ENCODE data around the gene TLK1. TPM values are rescaled to one million over a fixed set of nuclear protein-coding genes. Genes with fewer than 3 reads are reported as not detected.

Gene TLK1
- total RNA-seq, 6 experiments from 2014 or later = 18.4 to 40.2 (median 29.0) TPM

GRCh38 chr2:171160956-171161740 lies 455 bp upstream of the TLK1 start:
- Histone ChIP-seq H3K27ac (peak overlapping the region; percentile 75 to 91 (median 88)), H3K9me3 (no peaks in the 10 kb centered on the region), H3K4me3 (peak overlapping the region; percentile 71 to 76 (median 76)), H3K27me3 (no peaks in the 10 kb centered on the region), H3K4me1 (peaks cover 0 to 37% (median 5%) of the 10 kb centered on the region in 4 donors), H3K36me3 (no peaks in the 10 kb centered on the region)
- DNase-seq (peak; percentile 81 to 87 (median 86)), ATAC-seq (peak; percentile 76 to 87 (median 77))
- no peak for TF ChIP-seq POLR2A (IDR thresholded peaks at IDR 0.05)
- TF ChIP-seq, protein P1, sequence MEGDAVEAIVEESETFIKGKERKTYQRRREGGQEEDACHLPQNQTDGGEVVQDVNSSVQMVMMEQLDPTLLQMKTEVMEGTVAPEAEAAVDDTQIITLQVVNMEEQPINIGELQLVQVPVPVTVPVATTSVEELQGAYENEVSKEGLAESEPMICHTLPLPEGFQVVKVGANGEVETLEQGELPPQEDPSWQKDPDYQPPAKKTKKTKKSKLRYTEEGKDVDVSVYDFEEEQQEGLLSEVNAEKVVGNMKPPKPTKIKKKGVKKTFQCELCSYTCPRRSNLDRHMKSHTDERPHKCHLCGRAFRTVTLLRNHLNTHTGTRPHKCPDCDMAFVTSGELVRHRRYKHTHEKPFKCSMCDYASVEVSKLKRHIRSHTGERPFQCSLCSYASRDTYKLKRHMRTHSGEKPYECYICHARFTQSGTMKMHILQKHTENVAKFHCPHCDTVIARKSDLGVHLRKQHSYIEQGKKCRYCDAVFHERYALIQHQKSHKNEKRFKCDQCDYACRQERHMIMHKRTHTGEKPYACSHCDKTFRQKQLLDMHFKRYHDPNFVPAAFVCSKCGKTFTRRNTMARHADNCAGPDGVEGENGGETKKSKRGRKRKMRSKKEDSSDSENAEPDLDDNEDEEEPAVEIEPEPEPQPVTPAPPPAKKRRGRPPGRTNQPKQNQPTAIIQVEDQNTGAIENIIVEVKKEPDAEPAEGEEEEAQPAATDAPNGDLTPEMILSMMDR (IDR thresholded peaks at IDR 0.05) = peak in 1 of 4 donors; percentile 27
- 3% methylated on average over 12 of the region's 65 CpGs for WGBS (ENCODE audit: insufficient coverage, low coverage, low lambda C conversion rate, missing lambda C conversion rate)
- intact Hi-C loops (cut with DNase I) = loop anchor here in 1 of 2 donors (10.0 kb wide), 1 partner anchor 254 kb away; no protein-coding TSS in a partner anchor

- DNase-seq (peak; percentile 37 to 71 (median 62)), ATAC-seq (peak; percentile 26 to 46 (median 41))
- no peak for TF ChIP-seq POLR2A (IDR thresholded peaks at IDR 0.05)
- TF ChIP-seq, protein P1 (IDR thresholded peaks at IDR 0.05) = peak; percentile 41 to 62 (median 48)
- Histone ChIP-seq H3K27me3 (no peaks in the 10 kb centered on the region), H3K36me3 (no peaks in the 10 kb centered on the region), H3K9me3 (no peaks in the 10 kb centered on the region), H3K4me1 (peaks cover 0 to 36% (median 2%) of the 10 kb centered on the region in 4 donors), H3K27ac (peak overlapping the region; percentile 75 to 91 (median 88)), H3K4me3 (peak overlapping the region; percentile 71 to 76 (median 76))
- intact Hi-C loops (cut with DNase I) = loop anchor here (5.0 to 10.0 kb wide), 2 partner anchors 187 to 255 kb away; no protein-coding TSS in a partner anchor
- WGBS (ENCODE audit: insufficient coverage, low coverage, low lambda C conversion rate, missing lambda C conversion rate) = under 1% methylated on average over 24 of the region's 38 CpGs
These were observed 1.1 kb downstream of the TLK1 start for GRCh38 chr2:171159372-171160118.

DNA sequence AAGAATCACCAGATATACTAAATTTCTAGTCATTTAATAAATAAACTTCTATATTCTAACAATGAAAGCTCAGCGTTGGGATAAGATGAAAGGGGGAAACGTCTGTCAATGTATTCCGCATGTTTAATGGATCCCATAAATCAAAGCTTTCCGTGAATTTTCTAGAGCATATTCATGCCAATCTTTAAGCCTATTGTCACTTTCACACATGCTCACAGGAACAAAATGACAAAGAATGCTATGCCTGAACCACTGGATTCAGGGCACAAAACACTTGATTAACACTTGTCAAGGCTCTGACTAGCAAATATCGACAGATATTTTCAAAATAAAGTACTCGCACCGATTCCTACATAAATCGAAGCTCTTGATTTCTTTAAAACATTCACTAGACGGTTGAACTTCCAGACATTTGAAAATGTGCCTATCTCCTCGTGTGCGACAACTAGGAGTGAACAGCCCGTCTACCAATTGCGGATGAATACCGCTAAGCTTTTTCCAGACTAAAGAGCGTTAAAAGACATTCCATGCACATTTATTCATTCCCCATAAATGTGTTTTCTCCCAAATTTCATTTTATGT lies 1.8 kb downstream of the TLK1 start:
- H3K36me3 ChIP-seq = no peaks in the 10 kb centered on the region
- no peaks in the 10 kb centered on the region for H3K27me3 ChIP-seq
- WGBS (ENCODE audit: insufficient coverage, low coverage, low lambda C conversion rate, missing lambda C conversion rate) = 3% methylated on average over 15 of the region's 15 CpGs
- intact Hi-C loops (cut with DNase I) = loop anchor here in 1 of 2 donors (5.0 kb wide), 1 partner anchor 187 kb away; no protein-coding TSS in a partner anchor
- H3K4me1 ChIP-seq = peaks cover 0 to 40% (median 2%) of the 10 kb centered on the region in 4 donors
- DNase-seq (no peak), ATAC-seq (peak in 3 of 4 donors; percentile 0 to 4 (median 1))
- H3K4me3 ChIP-seq = peak overlapping the region; percentile 71 to 76 (median 76)
- H3K27ac ChIP-seq = peak overlapping the region in 1 of 3 donors; percentile 88
- TF ChIP-seq, protein P1 (IDR thresholded peaks at IDR 0.05) = no peak
- no peak for TF ChIP-seq POLR2A (IDR thresholded peaks at IDR 0.05)
- no peaks in the 10 kb centered on the region for H3K9me3 ChIP-seq

Data from right lobe of liver (tissue), 6 donors.